GM12878 (cell line): ENCODE data around the gene ANXA10. TPM values are rescaled to one million over a fixed set of nuclear protein-coding genes. Genes with fewer than 3 reads are reported as not detected.

Experiments
- ATAC-seq: fragments of 200-7000 bp; cut with Tn5 transposase; 3 replicates; pipeline ENCODE4 v1.9.1; 2020; ENCODE audit warnings: mild to moderate bottlenecking, moderate library complexity
- BruUV-seq: library from RNA; stranded (reverse); fragments of 400-500 nt; replicated peaks from 2 replicates; lab custom pipeline; 2021; lab: Mats Ljungman, UMichigan
- CTCF ChIA-PET: fragments of 300-600 bp; sonication (Branson Sonifier 250); formaldehyde crosslinking; extraction: SDS; loops from one replicate; lab custom pipeline; 2021; ENCODE audit warnings: inconsistent platforms; lab: Yijun Ruan, JAX
- POLR2A ChIA-PET: fragments of 350-600 bp; formaldehyde crosslinking; extraction: SDS; loops from one replicate; lab custom pipeline; 2021; ENCODE audit warnings: inconsistent platforms; lab: Charles Lee
- RAD21 ChIA-PET: fragments of 300-600 bp; sonication (Branson Sonifier 250); formaldehyde crosslinking; loops from one replicate; lab custom pipeline; 2023; ENCODE audit warnings: antibody characterized with exemption; ENCODE audit not compliant: unreplicated experiment; lab: Charles Lee
- SMC1A ChIA-PET: fragments of 300-600 bp; sonication (Branson Sonifier 250); formaldehyde crosslinking; loops from one replicate; lab custom pipeline; 2023; ENCODE audit not compliant: unreplicated experiment, uncharacterized antibody; lab: Charles Lee
- DNase-seq: peaks from one replicate; pipeline ENCODE4 v3.0.0-alpha.2; 2011; ENCODE audit warnings: low read depth, low spot score
- FAIRE-seq: peaks from 3 replicates; lab custom pipeline; 2011; peaks lifted over from hg19 to GRCh38; lab: Jason Lieb, UNC
- H2AFZ ChIP-seq: 2 replicates; pipeline ENCODE4 v1.6.0; 2011; ENCODE audit warnings: low read depth, low read length, control low read depth; ENCODE audit not compliant: control insufficient read depth
- H3K27ac ChIP-seq: 2 replicates; pipeline ENCODE4 v1.5.1; 2011; ENCODE audit warnings: control low read depth; ENCODE audit not compliant: control insufficient read depth, insufficient read depth
- H3K27me3 ChIP-seq, 2 experiments: replicated peaks in 1 of 2; 2 replicates each; pipeline versions ENCODE4 v1.6.0 to v1.6.1; 2011; ENCODE audit warnings: low read length in 1 of 2; ENCODE audit not compliant: control insufficient read depth in 2 of 2, insufficient read depth in 2 of 2
- H3K36me3 ChIP-seq, 2 experiments: 2 replicates each; pipeline ENCODE4 v1.5.1; 2011; ENCODE audit warnings: low read length in 1 of 2; ENCODE audit not compliant: control insufficient read depth in 2 of 2, insufficient read depth in 2 of 2
- H3K4me1 ChIP-seq: 2 replicates; pipeline ENCODE4 v1.6.1; 2011; ENCODE audit warnings: mild to moderate bottlenecking, low read length, moderate library complexity, mixed read lengths; ENCODE audit not compliant: control insufficient read depth, insufficient read depth
- H3K4me2 ChIP-seq: 2 replicates; pipeline ENCODE4 v1.6.0; 2011; ENCODE audit warnings: control low read depth; ENCODE audit not compliant: control insufficient read depth, insufficient read depth
- H3K4me3 ChIP-seq: fragments of 200-600 bp; sonication (generic); 2 replicates; pipeline ENCODE4 v1.5.1; 2016
- H3K79me2 ChIP-seq: 2 replicates; pipeline ENCODE4 v1.6.0; 2011; ENCODE audit warnings: low read length; ENCODE audit not compliant: control insufficient read depth, insufficient read depth
- H3K9ac ChIP-seq: 2 replicates; pipeline ENCODE4 v1.8.0; 2011; ENCODE audit warnings: low read length, control low read depth, mixed read lengths; ENCODE audit not compliant: control insufficient read depth, insufficient read depth
- H3K9me3 ChIP-seq: replicated peaks from 3 replicates; pipeline ENCODE4 v1.5.1; 2011; ENCODE audit warnings: mild to moderate bottlenecking, low read length; ENCODE audit not compliant: control insufficient read depth, insufficient read depth
- H4K20me1 ChIP-seq: 2 replicates; pipeline ENCODE4 v1.6.0; 2011; ENCODE audit not compliant: control insufficient read depth, insufficient read depth
- CBX3 ChIP-seq: fragments of 200-600 bp; sonication (generic); IDR thresholded peaks from 2 replicates; pipeline ENCODE4 v1.6.1; 2016; ENCODE audit warnings: low read depth, borderline replicate concordance
- CREB1 ChIP-seq: IDR thresholded peaks from 2 replicates; pipeline ENCODE4 v1.6.1; 2012; ENCODE audit warnings: low read depth, mild to moderate bottlenecking, inconsistent platforms
- DPF2 ChIP-seq: fragments of 450-650 bp; IDR thresholded peaks from 2 replicates; pipeline ENCODE4 v1.6.1; 2017; ENCODE audit warnings: mild to moderate bottlenecking
- EP300 ChIP-seq, 2 experiments: fragments of 150-350 bp in 1 of 2; IDR thresholded peaks; 2 replicates each; pipeline ENCODE4 v1.6.1; 2011 to 2012; ENCODE audit warnings: low read depth in 2 of 2, low read length in 2 of 2, borderline replicate concordance in 1 of 2, improper control_type of control experiment in 1 of 2, inconsistent platforms in 1 of 2; ENCODE audit not compliant: control insufficient read depth in 1 of 2
- GABPA ChIP-seq: IDR thresholded peaks from 2 replicates; pipeline ENCODE4 v1.6.1; 2014; ENCODE audit warnings: antibody characterized with exemption, low read depth, mild to moderate bottlenecking, inconsistent platforms
- HCFC1 ChIP-seq: fragments of 150-350 bp; IDR thresholded peaks from 2 replicates; pipeline ENCODE4 v1.6.1; 2014; ENCODE audit warnings: low read length
- JUND ChIP-seq: IDR thresholded peaks from 2 replicates; pipeline ENCODE4 v1.6.1; 2012; ENCODE audit warnings: low read depth, mild to moderate bottlenecking, low read length, improper control_type of control experiment, moderate library complexity
- MYC ChIP-seq: IDR thresholded peaks from 2 replicates; pipeline ENCODE4 v1.6.1; 2011; ENCODE audit warnings: mild to moderate bottlenecking, low read length, moderate library complexity, inconsistent platforms; ENCODE audit not compliant: insufficient read depth, insufficient replicate concordance, insufficient read length, severe bottlenecking
- RB1 ChIP-seq: fragments of 450-650 bp; formaldehyde crosslinking; IDR thresholded peaks from 2 replicates; pipeline ENCODE4 v1.6.1; 2017; ENCODE audit warnings: mild to moderate bottlenecking, borderline replicate concordance
- RELB ChIP-seq: fragments of 450-650 bp; IDR thresholded peaks from 2 replicates; pipeline ENCODE4 v1.6.1; 2017; ENCODE audit warnings: low read depth, mild to moderate bottlenecking, moderate library complexity
- SIX5 ChIP-seq: IDR thresholded peaks from 2 replicates; pipeline ENCODE4 v1.6.1; 2011; ENCODE audit warnings: mild to moderate bottlenecking, low read depth, low read length, moderate library complexity; ENCODE audit not compliant: severe bottlenecking
- TCF12 ChIP-seq: IDR thresholded peaks from 2 replicates; pipeline ENCODE4 v1.6.1; 2011; ENCODE audit warnings: low read depth, mild to moderate bottlenecking, low read length
- TCF7 ChIP-seq: IDR thresholded peaks from 2 replicates; pipeline ENCODE4 v1.6.1; 2014; ENCODE audit warnings: antibody characterized with exemption, borderline replicate concordance
- WRNIP1 ChIP-seq: IDR thresholded peaks from 2 replicates; pipeline ENCODE4 v1.6.1; 2011; ENCODE audit warnings: low read depth, low read length, improper control_type of control experiment, borderline replicate concordance
- ZBTB11 ChIP-seq: fragments of 450-650 bp; formaldehyde crosslinking; IDR thresholded peaks from 2 replicates; pipeline ENCODE4 v1.5.0; 2022; ENCODE audit warnings: mild to moderate bottlenecking, missing genetic modification characterization
- ZNF207 ChIP-seq: fragments of 450-650 bp; IDR thresholded peaks from 2 replicates; pipeline ENCODE4 v1.6.1; 2014; ENCODE audit warnings: antibody characterized with exemption, mild to moderate bottlenecking, borderline replicate concordance
- ZNF622 ChIP-seq: fragments of 450-650 bp; IDR thresholded peaks from 2 replicates; pipeline ENCODE4 v1.6.1; 2017; ENCODE audit warnings: mild to moderate bottlenecking, inconsistent platforms
- WGBS: methylation state at CpG from one replicate; pipeline ENCODE4 v1.1.6; 2016; ENCODE audit warnings: low lambda C conversion rate; ENCODE audit not compliant: insufficient replicate concordance, insufficient coverage; ENCODE audit errors: missing lambda C conversion rate; 5-methylcytosine and 5-hydroxymethylcytosine counted together
- in situ Hi-C: fragments of 300-500 bp; cut with MboI; formaldehyde crosslinking; loops from 9 replicates; pipeline ENCODE4 v1.14.3; 2018; ENCODE audit warnings: mixed read lengths
- intact Hi-C: fragments of 100-400 bp; cut with micrococcal nuclease; formaldehyde crosslinking; loops from one replicate; pipeline ENCODE4 v1.14.2; 2022; ENCODE audit not compliant: unreplicated experiment
- polyA plus RNA-seq, 11 experiments: library from polyadenylated mRNA; depleted of rRNA in 4 of 11; unstranded in 6 of 11; stranded (reverse) in 5 of 11; fragments of >200 nt; fragmentation: Nextera tagmentation in 4 of 11; fragmentation: Illumina TruSeq in 1 of 11; extraction: Ambion mirVana in 4 of 11; extraction: Trizol in 1 of 11; gene quantifications; 1 replicate in 1 of 11; 2 replicates in 10 of 11; pipeline versions ENCODE4 v1.2.1 to v1.2.3, GENCODE V29; 2011 to 2016; ENCODE audit warnings: inconsistent platforms in 2 of 11, missing spikeins in 2 of 11, low read depth in 1 of 11
- total RNA-seq, 4 experiments: library from RNA; depleted of rRNA in 3 of 4; stranded (reverse); fragments of >200 nt in 3 of 4; fragmentation: Illumina TruSeq in 1 of 4; extraction: Trizol in 1 of 4; gene quantifications; 2 replicates each; pipeline versions ENCODE4 v1.2.1 to v1.2.3, GENCODE V29; 2013 to 2021

ANXA10 gene
- total and polyA plus RNA-seq, 10 of the 15 experiments (the other 5 are each of a cell fraction or from before 2014, with no cell fraction given) = not detected

- no peak for ATAC-seq
- no TSS peak for BruUV-seq
Observed at GRCh38 chr4:168050002-168050401, 42.3 kb upstream of the ANXA10 start.

More at GRCh38 chr4:168050002-168050401, 42.3 kb upstream of the ANXA10 start:
- TF ChIP-seq JUND (no peak), ZNF622 (no peak), WRNIP1 (no peak), ZNF207 (no peak), DPF2 (no peak), SIX5 (no peak), RB1 (no peak), MYC (no peak), ZBTB11 (no peak), TCF7 (no peak), RELB (no peak), HCFC1 (no peak), EP300 (IDR thresholded peaks at IDR 0.05; ENCODE audit: borderline replicate concordance in 1 of 2, control insufficient read depth in 1 of 2, low read depth in 2 of 2, low read length in 2 of 2) (no peak), CREB1 (no peak), CBX3 (no peak), TCF12 (no peak), GABPA (no peak)
- POLR2A ChIA-PET = no interaction called here
- no peak overlapping the region for H2AFZ ChIP-seq
- H3K27ac ChIP-seq = no peak overlapping the region
- H3K4me1 ChIP-seq = no peaks in the 10 kb centered on the region
- no peak overlapping the region for H3K9ac ChIP-seq
- SMC1A ChIA-PET = no interaction called here
- CTCF ChIA-PET = no interaction called here
- no peak overlapping the region for H3K4me3 ChIP-seq
- no peak for FAIRE-seq
- no peaks in the 10 kb centered on the region for H4K20me1 ChIP-seq
- RAD21 ChIA-PET = no interaction called here
- in situ Hi-C loops = no loop called here
- 7% methylated on average over 2 of the region's 2 CpGs for WGBS
- H3K9me3 ChIP-seq = no peaks in the 10 kb centered on the region
- H3K79me2 ChIP-seq = no peaks in the 10 kb centered on the region
- no peaks in the 10 kb centered on the region for H3K36me3 ChIP-seq
- no peaks in the 10 kb centered on the region for H3K27me3 ChIP-seq
- intact Hi-C loops = no loop called here
- H3K4me2 ChIP-seq = no peak overlapping the region
- DNase-seq = no peak
